Dermis blood vessel endothelial cell (primary cell): ENCODE data around the gene BMP3. TPM values are rescaled to one million over a fixed set of nuclear protein-coding genes. Genes with fewer than 3 reads are reported as not detected.

ENCODE experiments used
- total RNA-seq: library from RNA; depleted of rRNA; stranded (reverse); fragments of >200 nt; gene quantifications from 2 replicates; pipeline ENCODE4 v1.2.3, GENCODE V29; 2014

The BMP3 gene
- total RNA-seq, 1 donor from 2014 or later, result not detected

Other genes with a start within 250 kb of the BMP3 start
- gene PRKG2, start 184.5 kb downstream of the BMP3 start, total RNA-seq, result under 0.01 TPM in 1 of 2 replicates, not detected in the other